DOHH2 (cell line): ENCODE results near the gene BANK1.

ENCODE experiments used
- H3F3A ChIP-seq: fragments of 200-600 bp; sonication (generic), shearing (Covaris generic); 2 replicates; pipeline ENCODE4 v1.6.0; 2016; ENCODE audit warnings: antibody characterized with exemption, mild to moderate bottlenecking; ENCODE audit not compliant: control insufficient read depth, insufficient read depth
- H3K27ac ChIP-seq: fragments of 200-600 bp; sonication (generic); 2 replicates; pipeline ENCODE4 v1.5.1; 2014; ENCODE audit warnings: low read depth, mild to moderate bottlenecking, low read length, moderate library complexity
- H3K27me3 ChIP-seq: fragments of 200-600 bp; sonication (generic); 2 replicates; pipeline ENCODE4 v1.6.1; 2014; ENCODE audit warnings: mild to moderate bottlenecking, low read length, mixed read lengths; ENCODE audit not compliant: control insufficient read depth
- H3K36me3 ChIP-seq: fragments of 200-600 bp; sonication (generic); 2 replicates; pipeline ENCODE4 v1.6.1; 2014; ENCODE audit warnings: mild to moderate bottlenecking, low read length, moderate library complexity, mixed read lengths; ENCODE audit not compliant: control insufficient read depth
- H3K4me1 ChIP-seq: fragments of 200-600 bp; sonication (generic); 2 replicates; pipeline ENCODE4 v1.6.1; 2014; ENCODE audit warnings: mild to moderate bottlenecking, low read length, mixed read lengths; ENCODE audit not compliant: control insufficient read depth
- H3K4me2 ChIP-seq: fragments of 200-600 bp; sonication (generic); 2 replicates; pipeline ENCODE4 v1.6.0; 2014; ENCODE audit warnings: mild to moderate bottlenecking, low read length, moderate library complexity
- H3K4me3 ChIP-seq: fragments of 200-600 bp; sonication (generic); 2 replicates; pipeline ENCODE4 v1.5.1; 2014; ENCODE audit warnings: mild to moderate bottlenecking, low read length, mixed read lengths
- H3K79me2 ChIP-seq: fragments of 200-600 bp; sonication (generic); 2 replicates; pipeline ENCODE4 v1.6.1; 2014; ENCODE audit warnings: mild to moderate bottlenecking, low read length, mixed read lengths; ENCODE audit not compliant: control insufficient read depth
- H3K9me2 ChIP-seq: fragments of 200-600 bp; sonication (generic); replicated peaks from 2 replicates; pipeline ENCODE4 v1.6.1; 2014; ENCODE audit warnings: mild to moderate bottlenecking, low read length, mixed read lengths; ENCODE audit not compliant: control insufficient read depth
- H3K9me3 ChIP-seq: fragments of 200-600 bp; sonication (generic); 2 replicates; pipeline ENCODE4 v1.6.1; 2014; ENCODE audit warnings: antibody characterized with exemption, low read length, mixed read lengths; ENCODE audit not compliant: control insufficient read depth, insufficient read depth
- H4K20me1 ChIP-seq: fragments of 200-600 bp; sonication (generic); 2 replicates; pipeline ENCODE4 v1.6.0; 2014; ENCODE audit warnings: low read depth, mild to moderate bottlenecking, antibody characterized with exemption, low read length, moderate library complexity; ENCODE audit not compliant: control insufficient read depth, insufficient read depth
- CTCF ChIP-seq: fragments of 200-600 bp; sonication (generic); IDR thresholded peaks from one replicate; pipeline ENCODE4 v1.5.1; 2014; ENCODE audit warnings: antibody characterized with exemption, mild to moderate bottlenecking, low read depth, low read length; ENCODE audit not compliant: poor library complexity, severe bottlenecking
- EZH2phosphoT487 ChIP-seq: fragments of 200-600 bp; sonication (generic); IDR thresholded peaks from 2 replicates; pipeline ENCODE4 v1.6.1; 2017; ENCODE audit warnings: borderline replicate concordance, mild to moderate bottlenecking, antibody characterized with exemption, low read length, moderate library complexity, mixed read lengths

Gene BANK1

GRCh38 chr4:102007959-102008425 lies 217.5 kb downstream of the BANK1 start:
- no peaks in the 10 kb centered on the region for H3F3A ChIP-seq
- TF ChIP-seq CTCF (no peak), EZH2phosphoT487 (no peak)

GRCh38 chr4:102008711-102009110 lies 218.2 kb downstream of the BANK1 start:
- H3K27ac ChIP-seq: no peak overlapping the region
- no peaks in the 10 kb centered on the region for H3K9me3 ChIP-seq
- no peaks in the 10 kb centered on the region for H3K4me1 ChIP-seq
- no peaks in the 10 kb centered on the region for H3F3A ChIP-seq
- no peaks in the 10 kb centered on the region for H3K36me3 ChIP-seq
- H3K4me2 ChIP-seq: no peak overlapping the region
- no peaks in the 10 kb centered on the region for H3K79me2 ChIP-seq
- H3K4me3 ChIP-seq: no peak overlapping the region
- TF ChIP-seq EZH2phosphoT487 (no peak), CTCF (no peak)
- H3K27me3 ChIP-seq: no peaks in the 10 kb centered on the region
- H3K9me2 ChIP-seq: no peaks in the 10 kb centered on the region
- no peaks in the 10 kb centered on the region for H4K20me1 ChIP-seq

More at GRCh38 chr4:102007959-102008425, 217.5 kb downstream of the BANK1 start:
- H3K4me1 ChIP-seq: no peaks in the 10 kb centered on the region
- no peak overlapping the region for H3K4me3 ChIP-seq
- H3K27ac ChIP-seq: no peak overlapping the region
- H3K36me3 ChIP-seq: no peaks in the 10 kb centered on the region
- H3K9me3 ChIP-seq: no peaks in the 10 kb centered on the region
- no peaks in the 10 kb centered on the region for H3K79me2 ChIP-seq
- H3K27me3 ChIP-seq: no peaks in the 10 kb centered on the region
- H3K9me2 ChIP-seq: no peaks in the 10 kb centered on the region
- no peak overlapping the region for H3K4me2 ChIP-seq
- H4K20me1 ChIP-seq: no peaks in the 10 kb centered on the region

- Histone ChIP-seq H3K9me3 (no peaks in the 10 kb centered on the region), H3K36me3 (no peaks in the 10 kb centered on the region), H3K4me3 (no peak overlapping the region), H3F3A (no peaks in the 10 kb centered on the region), H4K20me1 (no peaks in the 10 kb centered on the region), H3K27me3 (no peaks in the 10 kb centered on the region), H3K4me2 (no peak overlapping the region), H3K4me1 (no peaks in the 10 kb centered on the region), H3K27ac (no peak overlapping the region), H3K9me2 (no peaks in the 10 kb centered on the region), H3K79me2 (no peaks in the 10 kb centered on the region)
- TF ChIP-seq EZH2phosphoT487 (no peak), CTCF (no peak)
These were observed 231.8 kb downstream of the BANK1 start for GRCh38 chr4:102022343-102022742.
